ENCODE measurements around the gene SDHAF3. TPM values are rescaled to one million over a fixed set of nuclear protein-coding genes. Genes with fewer than 3 reads are reported as not detected.
A peak's percentile ranks its signal among the peaks of the same experiment; 100 is the strongest.
"Not testable (repeated sequence)": the region's sequence is repeated elsewhere in the genome, so short reads cannot be mapped to it uniquely, and the experiment has no call there.

Gene SDHAF3
- total RNA-seq: 1.8 and 2.2 TPM in 2 replicates

GRCh38 chr7:97117372-97118188 lies at the start of gene SDHAF3:
TSS of gene SDHAF3 (plus strand) at chr7:97117698. CDS start at chr7:97117724, 26 bp downstream.
- peak; percentile 81 to 83 for DNase-seq (ENCODE audit: low read depth in 2 of 2)

GRCh38 chr7:97072025-97072424 lies 45.5 kb upstream of the SDHAF3 start:
- DNase-seq (ENCODE audit: low read depth in 2 of 2): not testable (repeated sequence)

DNA sequence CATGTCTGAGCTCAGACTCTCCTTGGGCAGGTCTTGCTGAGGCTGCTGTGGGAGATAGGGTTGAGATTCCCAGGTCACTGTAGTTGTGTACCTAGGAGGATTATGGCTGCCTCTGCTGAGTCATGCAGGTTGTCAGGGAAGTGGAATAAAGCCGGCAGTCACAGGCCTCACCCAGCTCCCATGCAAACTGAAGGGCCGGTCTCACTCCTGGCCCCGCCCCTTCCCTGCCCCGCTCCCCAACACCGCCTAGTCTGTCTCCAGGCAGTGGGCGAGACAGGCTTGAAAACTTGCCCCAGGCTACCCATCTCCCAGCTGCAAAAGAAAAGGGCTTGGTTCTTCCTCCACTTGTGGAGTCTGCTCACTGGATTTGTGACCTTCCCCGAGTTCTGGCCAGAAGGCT lies 41.6 kb upstream of the SDHAF3 start:
- DNase-seq (ENCODE audit: low read depth in 2 of 2): no peak

DNA sequence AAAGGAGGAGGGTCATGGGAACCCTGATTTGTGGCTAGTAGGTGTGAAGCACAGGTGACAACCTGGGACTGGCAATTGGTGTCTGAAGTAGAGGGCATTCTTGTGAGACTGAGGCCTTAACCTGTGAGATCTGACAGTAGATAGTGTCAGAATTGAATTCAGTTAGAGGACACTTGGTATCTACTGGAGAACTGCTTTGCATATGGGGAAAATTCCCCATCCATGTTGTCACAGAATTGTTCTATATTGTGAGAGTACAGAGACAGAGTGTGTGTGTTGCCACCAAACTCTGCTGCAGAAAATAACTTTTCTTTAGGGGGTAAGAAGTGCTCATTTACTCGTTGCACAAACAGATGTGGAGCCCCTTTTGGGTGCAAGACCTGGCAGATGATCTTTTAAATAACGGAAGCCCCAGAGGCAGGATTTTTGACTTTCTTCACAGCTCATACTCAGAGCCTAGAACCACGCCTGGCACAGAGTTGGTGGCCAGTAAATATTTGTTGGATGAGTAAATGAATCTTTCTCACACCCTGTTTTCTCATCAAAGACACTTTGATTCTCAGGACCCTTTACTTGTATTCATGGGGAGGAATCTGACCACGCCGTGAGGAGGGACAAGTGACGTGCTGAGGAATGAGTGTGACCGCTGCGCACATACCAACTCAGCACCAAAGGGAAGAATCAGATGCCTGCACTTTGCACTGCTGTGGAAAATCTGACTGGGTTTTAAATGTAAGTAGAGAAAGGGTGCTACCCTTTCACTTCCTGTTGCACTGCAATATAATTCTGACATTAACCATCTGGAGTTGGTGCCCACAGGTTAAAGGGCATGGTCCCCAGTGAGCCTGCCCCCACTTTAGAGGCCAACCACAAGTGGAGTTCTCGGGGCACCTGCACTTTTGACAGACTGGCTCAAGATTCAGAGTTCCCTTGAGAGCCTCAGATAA lies 39.2 kb upstream of the SDHAF3 start:
- DNase-seq (ENCODE audit: low read depth in 2 of 2): no peak

- no peak for DNase-seq (ENCODE audit: low read depth in 2 of 2)
Observed at GRCh38 chr7:97079300-97079699, 38.2 kb upstream of the SDHAF3 start.

DNA sequence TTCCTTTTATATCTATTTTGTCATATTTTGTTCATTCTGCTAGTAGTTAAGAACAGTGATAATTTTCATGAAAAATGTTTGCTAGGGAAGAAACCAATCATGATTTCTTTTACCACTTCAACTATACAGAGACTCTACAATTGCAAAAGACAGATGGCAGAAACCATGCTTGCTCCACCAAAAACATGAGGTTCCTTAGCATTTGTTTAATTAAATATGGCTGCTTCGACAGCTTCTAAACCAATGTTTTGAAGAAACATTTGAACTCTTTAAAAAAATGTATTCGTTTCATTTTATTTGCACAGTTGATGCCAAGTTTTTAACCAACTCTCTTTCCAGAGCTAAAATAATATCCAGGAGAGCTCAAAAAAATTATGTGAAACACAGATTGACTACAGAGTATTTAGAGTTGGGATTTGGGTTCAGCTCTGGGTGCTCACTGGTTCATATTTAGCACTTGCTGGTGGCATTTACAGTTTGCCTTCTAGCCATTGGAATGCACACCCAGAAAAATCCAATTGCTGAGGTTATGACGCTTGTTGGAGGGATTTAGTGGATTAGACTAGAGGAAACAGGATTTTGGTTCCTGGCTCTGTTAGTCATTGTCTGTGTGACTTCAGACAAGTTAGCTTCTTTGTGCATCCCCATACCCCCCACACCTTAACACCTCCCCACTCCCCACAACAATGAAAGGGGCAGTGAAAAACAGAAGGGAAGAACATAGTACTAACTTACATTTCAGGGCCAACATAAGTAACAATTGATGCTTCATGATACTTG lies 35.8 kb upstream of the SDHAF3 start:
- no peak for DNase-seq (ENCODE audit: low read depth in 2 of 2)

DNA sequence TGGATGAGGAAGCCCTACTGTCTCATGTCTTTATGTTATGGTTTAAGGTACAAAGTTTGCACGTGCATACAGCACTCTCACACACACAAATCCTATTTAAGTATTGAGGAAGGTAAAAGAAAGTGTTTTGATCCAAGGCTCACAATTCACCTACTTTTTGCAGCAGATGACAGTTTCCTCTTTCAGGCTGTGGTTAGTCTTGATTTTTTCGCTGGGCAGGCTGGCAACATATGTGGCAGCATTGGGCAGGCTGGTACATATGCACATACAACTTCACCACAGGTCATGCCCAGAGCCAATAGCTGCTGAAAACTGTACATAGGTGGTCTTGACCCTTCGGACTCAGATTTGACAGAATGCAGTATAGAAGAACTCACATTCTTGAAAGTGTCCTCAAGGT lies 29.1 kb upstream of the SDHAF3 start:
- no peak for DNase-seq (ENCODE audit: low read depth in 2 of 2)

DNA sequence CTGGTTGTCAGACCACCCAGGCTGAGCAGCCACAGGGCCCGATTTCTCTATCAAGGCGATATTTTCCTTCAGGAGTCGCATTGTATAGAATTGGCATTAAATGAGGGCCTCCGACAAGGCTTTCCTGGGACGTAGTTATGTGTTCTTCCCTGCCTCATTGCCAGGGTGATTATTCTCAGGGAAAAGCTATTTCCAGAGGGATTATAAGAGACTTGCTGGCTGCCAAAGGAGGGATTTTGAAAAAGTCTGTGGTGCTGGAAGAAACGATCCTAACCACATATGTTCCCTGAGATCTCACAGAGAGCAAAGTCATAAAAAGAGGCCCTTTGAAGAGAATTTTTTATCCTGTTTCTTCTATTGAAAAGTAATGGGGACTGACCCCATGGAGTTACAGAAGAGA lies 27.7 kb upstream of the SDHAF3 start:
- DNase-seq (ENCODE audit: low read depth in 2 of 2): no peak

DNA sequence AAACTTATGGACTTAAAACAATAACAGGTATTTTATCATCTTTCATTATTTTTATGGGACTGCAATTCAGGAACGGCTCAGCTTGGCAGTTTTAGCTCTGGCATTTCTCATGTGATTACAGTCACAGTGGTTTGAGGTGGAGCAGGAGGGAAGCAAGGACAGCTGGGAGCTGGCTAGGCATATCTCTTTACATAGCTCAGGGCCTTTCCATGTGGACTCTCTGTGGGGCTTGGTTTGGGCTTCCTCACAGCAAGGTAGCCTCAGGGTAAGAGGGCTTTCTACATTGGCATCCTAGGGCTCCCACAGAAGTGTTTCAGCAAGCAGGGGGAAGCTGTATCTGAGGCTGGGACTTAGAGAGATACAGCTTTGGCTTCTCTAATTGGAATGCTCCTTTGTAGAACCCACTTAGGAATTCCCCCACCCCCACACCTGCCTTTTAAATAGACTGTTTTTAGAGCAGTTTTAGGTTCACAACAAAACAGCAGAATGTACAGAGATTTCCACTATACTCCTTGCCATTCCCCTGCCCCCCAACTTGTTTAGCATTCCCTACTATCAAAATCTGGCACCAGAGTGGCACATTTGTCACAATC lies 26.6 kb upstream of the SDHAF3 start:
- no peak for DNase-seq (ENCODE audit: low read depth in 2 of 2)

GRCh38 chr7:97094284-97094930 lies 23.1 kb upstream of the SDHAF3 start:
- DNase-seq (ENCODE audit: low read depth in 2 of 2): no peak

DNA sequence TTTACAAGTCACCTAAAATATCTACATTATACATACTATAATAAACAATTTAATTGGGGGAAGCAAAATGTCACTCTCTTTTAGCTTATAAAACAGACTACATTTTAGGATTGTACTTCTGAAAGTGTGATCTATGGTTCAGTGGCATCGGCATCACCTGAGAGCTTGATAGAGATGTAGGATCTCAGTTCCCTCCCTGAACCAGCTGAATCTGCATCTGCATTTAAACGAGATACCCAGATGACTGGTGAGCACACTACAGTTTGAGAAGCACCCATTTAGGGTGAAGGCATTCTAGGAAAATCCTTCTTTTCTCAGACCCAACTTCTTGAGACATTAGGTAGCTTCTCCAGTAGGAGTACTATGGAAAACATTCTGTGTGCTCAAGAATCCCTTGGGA lies 21.5 kb upstream of the SDHAF3 start:
- no peak for DNase-seq (ENCODE audit: low read depth in 2 of 2)

GRCh38 chr7:97096661-97097060 lies 20.8 kb upstream of the SDHAF3 start:
- no peak for DNase-seq (ENCODE audit: low read depth in 2 of 2)

DNA sequence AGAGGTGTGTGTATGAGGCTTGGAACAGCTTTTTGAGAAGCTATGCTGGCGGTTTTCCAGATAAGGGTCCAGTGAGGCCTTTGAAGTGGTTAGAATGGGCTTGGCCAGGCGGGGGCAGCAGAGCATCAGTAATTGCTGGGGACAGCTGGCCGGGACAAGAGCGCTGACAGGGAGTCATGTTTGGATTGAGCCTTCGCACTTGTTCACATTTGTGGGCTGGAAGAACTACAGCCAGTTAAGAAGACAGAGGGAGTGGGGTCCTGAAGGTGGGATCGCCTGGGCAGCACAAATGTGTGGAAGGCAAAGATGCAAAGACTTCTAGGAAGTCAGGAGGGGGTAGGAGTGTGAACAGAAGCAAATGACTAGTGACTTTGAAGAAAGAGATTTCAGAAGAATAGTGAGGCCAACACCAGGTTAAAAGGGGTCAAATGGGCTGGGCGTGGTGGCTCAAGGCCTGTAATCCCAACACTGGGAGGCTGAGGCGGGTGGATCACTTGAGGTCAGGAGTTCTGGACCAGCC lies 12.7 kb upstream of the SDHAF3 start:
- peak; percentile 48 to 66 for DNase-seq (ENCODE audit: low read depth in 2 of 2)

DNA sequence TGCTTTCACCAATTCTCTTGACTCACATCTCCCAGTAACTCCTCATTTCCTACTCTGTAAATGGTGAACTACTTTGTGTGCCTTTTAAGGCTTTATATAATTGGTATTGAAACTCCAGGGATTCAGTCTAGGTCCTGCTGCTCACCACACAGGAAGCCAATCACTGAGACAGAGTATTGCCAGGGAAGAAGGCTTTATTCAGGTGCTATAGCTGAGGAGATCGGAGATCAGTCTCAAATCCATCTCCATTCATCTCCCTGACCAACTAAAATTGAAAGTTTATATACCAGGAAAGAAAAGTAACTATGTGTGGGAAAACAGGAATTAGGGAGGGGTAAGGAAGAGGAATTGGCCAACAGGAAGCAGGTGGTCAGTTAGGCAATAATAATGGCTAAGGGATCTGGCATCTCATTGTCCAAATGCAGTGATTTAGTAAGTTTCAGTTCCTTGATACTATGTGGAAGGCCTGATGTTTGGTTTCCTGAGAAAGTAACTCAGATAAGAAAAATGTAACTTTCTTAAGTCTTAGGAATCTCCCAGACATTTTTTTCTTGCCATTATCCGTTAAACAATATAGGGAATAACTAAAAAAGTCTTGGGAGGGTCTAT lies 10.2 kb upstream of the SDHAF3 start:
- no peak for DNase-seq (ENCODE audit: low read depth in 2 of 2)

DNA sequence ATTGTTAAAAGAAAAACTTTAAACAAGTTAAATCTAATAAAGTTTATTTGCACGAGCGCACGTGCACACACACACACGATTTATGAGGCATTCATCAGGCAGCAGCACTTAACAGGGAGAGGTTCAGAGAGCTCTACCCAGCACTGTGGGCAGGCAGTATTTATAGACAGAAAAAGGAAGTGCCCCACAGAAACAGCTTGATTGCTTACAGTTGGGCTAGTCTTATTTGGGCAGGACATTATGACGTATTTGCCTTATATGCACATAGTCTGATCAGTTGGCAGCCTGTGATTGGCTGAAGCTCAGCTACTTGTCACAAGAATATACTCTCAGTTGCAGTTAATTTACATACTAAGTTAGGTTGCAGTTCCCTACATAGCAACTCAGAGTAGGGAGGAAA lies 1.2 kb upstream of the SDHAF3 start:
- peak in 1 of 2 donors; percentile 6 for DNase-seq (ENCODE audit: low read depth in 2 of 2)

GRCh38 chr7:97117035-97117371 lies 495 bp upstream of the SDHAF3 start:
- no peak for DNase-seq (ENCODE audit: low read depth in 2 of 2)

GRCh38 chr7:97118306-97118917 lies 914 bp downstream of the SDHAF3 start:
- no peak for DNase-seq (ENCODE audit: low read depth in 2 of 2)

- DNase-seq (ENCODE audit: low read depth in 2 of 2): no peak
Observed at GRCh38 chr7:97119747-97120146, 2.2 kb downstream of the SDHAF3 start.

GRCh38 chr7:97120713-97121457 lies 3.4 kb downstream of the SDHAF3 start:
- no peak for DNase-seq (ENCODE audit: low read depth in 2 of 2)
